B cell (primary cell): ENCODE measurements around the gene ITPR1. TPM values are rescaled to one million over a fixed set of nuclear protein-coding genes. Genes with fewer than 3 reads are reported as not detected.

Experiments used
- ATAC-seq: fragments of 200-7000 bp; cut with Tn5 transposase; one replicate; pipeline ENCODE4 v1.10.0; 2021; ENCODE audit warnings: low read depth, mild to moderate bottlenecking, moderate number of reproducible peaks, moderate library complexity
- CTCF ChIA-PET: fragments of 350-600 bp; sonication (Branson Sonifier 250); formaldehyde crosslinking; loops from one replicate; lab custom pipeline; 2021; ENCODE audit warnings: antibody characterized with exemption, inconsistent platforms; lab: Charles Lee
- POLR2A ChIA-PET: fragments of 350-600 bp; sonication (Branson Sonifier 250); formaldehyde crosslinking; loops from one replicate; lab custom pipeline; 2021; ENCODE audit warnings: antibody characterized with exemption; lab: Charles Lee
- DNase-seq: peaks from one replicate; pipeline ENCODE4 v3.0.0; 2013
- H2AFZ ChIP-seq: 2 replicates; pipeline ENCODE4 v1.6.1; 2012; ENCODE audit warnings: mild to moderate bottlenecking, low read depth, low read length; ENCODE audit not compliant: insufficient read depth, poor library complexity, severe bottlenecking
- H3K27ac ChIP-seq, 2 donors: 1 replicate in 1 of 2; 2 replicates in 1 of 2; pipeline ENCODE4 v1.5.1; 2012 to 2013; ENCODE audit warnings: low read length in 2 of 2, mild to moderate bottlenecking in 2 of 2, moderate library complexity in 1 of 2
- H3K27me3 ChIP-seq, 4 experiments: fragments of 200-600 bp in 1 of 4; sonication (generic) in 1 of 4; replicated peaks in 1 of 4; 1 replicate in 2 of 4; 2 replicates in 2 of 4; pipeline versions ENCODE4 v1.6.1 to v1.7.0; 2013 to 2016; ENCODE audit warnings: low read length in 3 of 4, mild to moderate bottlenecking in 2 of 4, mixed read lengths in 1 of 4, moderate library complexity in 1 of 4; ENCODE audit not compliant: insufficient read depth in 4 of 4, control insufficient read depth in 3 of 4; ENCODE audit errors: control extremely low read depth in 1 of 4
- H3K36me3 ChIP-seq, 2 experiments: replicated peaks in 1 of 2; 1 replicate in 1 of 2; 2 replicates in 1 of 2; pipeline versions ENCODE4 v1.6.1 to v1.7.1; 2013; ENCODE audit warnings: low read length in 1 of 2; ENCODE audit not compliant: insufficient read depth in 2 of 2, control insufficient read depth in 1 of 2; ENCODE audit errors: control extremely low read depth in 1 of 2, extremely low read depth in 1 of 2
- H3K4me1 ChIP-seq, 2 donors: fragments of 200-600 bp in 1 of 2; sonication (generic) in 1 of 2; 1 replicate in 1 of 2; 2 replicates in 1 of 2; pipeline versions ENCODE4 v1.5.1 to v1.6.1; 2013 to 2017; ENCODE audit warnings: low read length in 2 of 2; ENCODE audit not compliant: control insufficient read depth in 2 of 2, insufficient read depth in 2 of 2
- H3K4me2 ChIP-seq: replicated peaks from 2 replicates; pipeline ENCODE3; 2012; ENCODE audit warnings: mild to moderate bottlenecking, low read depth, low read length; ENCODE audit not compliant: poor library complexity, severe bottlenecking
- H3K4me3 ChIP-seq, 5 experiments: fragments of 200-600 bp in 1 of 5; sonication (generic) in 1 of 5; 1 replicate in 3 of 5; 2 replicates in 2 of 5; pipeline versions ENCODE4 v1.5.1 to v1.7.0; 2011 to 2016; ENCODE audit warnings: low read length in 4 of 5, mild to moderate bottlenecking in 4 of 5, low read depth in 2 of 5, control low read depth in 1 of 5, moderate library complexity in 1 of 5; ENCODE audit not compliant: insufficient read depth in 1 of 5; ENCODE audit errors: control extremely low read depth in 1 of 5, extremely low read depth in 1 of 5
- H3K79me2 ChIP-seq: fragments of 200-600 bp; sonication (generic); one replicate; pipeline ENCODE4 v1.6.0; 2016; ENCODE audit warnings: low read length; ENCODE audit not compliant: control insufficient read depth, insufficient read depth
- H3K9ac ChIP-seq: fragments of 200-600 bp; sonication (generic); 2 replicates; pipeline ENCODE4 v1.6.1; 2017; ENCODE audit warnings: mild to moderate bottlenecking, low read length, moderate library complexity
- H3K9me3 ChIP-seq, 3 donors: one replicate each; pipeline versions ENCODE4 v1.6.1 to v1.7.1; 2013; ENCODE audit warnings: low read length in 2 of 3; ENCODE audit not compliant: control insufficient read depth in 2 of 3, insufficient read depth in 1 of 3; ENCODE audit errors: control extremely low read depth in 1 of 3
- H4K20me1 ChIP-seq: 2 replicates; pipeline ENCODE4 v1.6.0; 2012; ENCODE audit warnings: mild to moderate bottlenecking, low read length; ENCODE audit not compliant: insufficient read depth, control insufficient read depth, poor library complexity, severe bottlenecking
- H3K27ac Mint-ChIP-seq: one replicate; pipeline ENCODE4 v1.8.0; 2021; ENCODE audit warnings: mixed read lengths
- H3K27me3 Mint-ChIP-seq: one replicate; pipeline ENCODE4 v1.8.0; 2021; ENCODE audit warnings: mixed read lengths
- H3K4me1 Mint-ChIP-seq: one replicate; pipeline ENCODE4 v1.8.0; 2021; ENCODE audit warnings: mixed read lengths
- H3K4me3 Mint-ChIP-seq: one replicate; pipeline ENCODE4 v1.8.0; 2021; ENCODE audit warnings: mixed read lengths
- H3K9me3 Mint-ChIP-seq: one replicate; pipeline ENCODE4 v1.8.0; 2022; ENCODE audit warnings: mixed read lengths; ENCODE audit not compliant: insufficient read depth
- CTCF ChIP-seq: fragments of 200-600 bp; IDR thresholded peaks from one replicate; pipeline ENCODE4 v1.8.0; 2022; ENCODE audit warnings: antibody characterized with exemption, mild to moderate bottlenecking
- EZH2 ChIP-seq: IDR thresholded peaks from 2 replicates; pipeline ENCODE4 v1.6.1; 2012; ENCODE audit warnings: borderline replicate concordance, low read depth, mild to moderate bottlenecking, moderate library complexity, low read length; ENCODE audit not compliant: insufficient read depth, poor library complexity, severe bottlenecking
- WGBS: methylation state at CpG from one replicate; pipeline ENCODE4 v1.1.5; 2013; ENCODE audit warnings: missing lambda C conversion rate; ENCODE audit not compliant: insufficient coverage; 5-methylcytosine and 5-hydroxymethylcytosine counted together
- intact Hi-C: fragments of 100-400 bp; cut with micrococcal nuclease; formaldehyde crosslinking; loops from one replicate; pipeline ENCODE4 v1.10.0; 2022
- polyA plus RNA-seq: library from polyadenylated mRNA; depleted of rRNA; stranded (reverse); fragments of >200 nt; gene quantifications from 2 replicates; pipeline ENCODE4 v1.2.3, GENCODE V29; 2012
- total RNA-seq, 2 donors: library from RNA; stranded (reverse); fragments of 120-200 nt in 1 of 2; gene quantifications; 1 replicate in 1 of 2; 2 replicates in 1 of 2; pipeline versions ENCODE4 v1.2.3 to v1.2.4, GENCODE V29; 2013 to 2022

Gene ITPR1
- total and polyA plus RNA-seq, 2 donors (not counting 1 experiment from before 2014, with no cell fraction given) = 64.0 to 332 TPM

- Histone ChIP-seq H3K4me1 (no peaks in the 10 kb centered on the region), H3K9me3 (no peaks in the 10 kb centered on the region), H4K20me1 (peaks cover 53% of the 10 kb centered on the region), H3K4me3 (no peak overlapping the region), H2AFZ (no peak overlapping the region), H3K27me3 (no peaks in the 10 kb centered on the region), H3K79me2 (no peaks in the 10 kb centered on the region), H3K9ac (no peak overlapping the region), H3K36me3 (peaks cover 2 to 98% of the 10 kb centered on the region in 2 experiments), H3K4me2 (no peak overlapping the region), H3K27ac (no peak overlapping the region)
- Mint-ChIP-seq H3K4me1 (no peaks in the 10 kb centered on the region), H3K27me3 (no peaks in the 10 kb centered on the region), H3K9me3 (no peaks in the 10 kb centered on the region), H3K27ac (no peak overlapping the region), H3K4me3 (no peak overlapping the region)
- ATAC-seq (no peak), DNase-seq (no peak)
- POLR2A ChIA-PET = no interaction called here
- 88% methylated on average over 1 of the region's 3 CpGs for WGBS
- intact Hi-C loops = no loop called here
- CTCF ChIA-PET = no interaction called here
- TF ChIP-seq EZH2 (no peak), CTCF (no peak)
These were observed 281.4 kb downstream of the ITPR1 start for GRCh38 chr3:4774531-4774930.

- no peak overlapping the region for H3K27ac ChIP-seq
- TF ChIP-seq EZH2 = no peak
- no peak for TF ChIP-seq CTCF
- intact Hi-C loops = no loop called here
- no peaks in the 10 kb centered on the region for H3K9me3 ChIP-seq
- no peak overlapping the region for H3K9ac ChIP-seq
- ATAC-seq = no peak
- H3K27me3 ChIP-seq = no peaks in the 10 kb centered on the region
- H3K4me3 ChIP-seq = no peak overlapping the region
- Mint-ChIP-seq H3K4me3 (no peak overlapping the region), H3K27ac (peak overlapping the region; percentile 15), H3K9me3 (no peaks in the 10 kb centered on the region), H3K27me3 (no peaks in the 10 kb centered on the region), H3K4me1 (no peaks in the 10 kb centered on the region)
- no peak for DNase-seq
- peaks cover 48% of the 10 kb centered on the region for H4K20me1 ChIP-seq
- 100% methylated on average over 1 of the region's 4 CpGs for WGBS
- no peak overlapping the region for H3K4me2 ChIP-seq
- H3K36me3 ChIP-seq = peaks cover 4 to 98% of the 10 kb centered on the region in 2 experiments
- POLR2A ChIA-PET = no interaction called here
- no peaks in the 10 kb centered on the region for H3K4me1 ChIP-seq
- H3K79me2 ChIP-seq = peaks cover 7% of the 10 kb centered on the region
- H2AFZ ChIP-seq = no peak overlapping the region
- CTCF ChIA-PET = interaction anchor here (0.6 to 1.8 kb wide), 2 partner anchors 264 to 281 kb away, joined by 3 to 5 read pairs; no protein-coding TSS in a partner anchor
These were observed 283.3 kb downstream of the ITPR1 start for GRCh38 chr3:4776399-4776979.
